ENCODE results near the gene GALK2. TPM values are rescaled to one million over a fixed set of nuclear protein-coding genes. Genes with fewer than 3 reads are reported as not detected.

GALK2 gene
- total RNA-seq, 1 experiment from 2014 or later, result 29.0 TPM

DNA sequence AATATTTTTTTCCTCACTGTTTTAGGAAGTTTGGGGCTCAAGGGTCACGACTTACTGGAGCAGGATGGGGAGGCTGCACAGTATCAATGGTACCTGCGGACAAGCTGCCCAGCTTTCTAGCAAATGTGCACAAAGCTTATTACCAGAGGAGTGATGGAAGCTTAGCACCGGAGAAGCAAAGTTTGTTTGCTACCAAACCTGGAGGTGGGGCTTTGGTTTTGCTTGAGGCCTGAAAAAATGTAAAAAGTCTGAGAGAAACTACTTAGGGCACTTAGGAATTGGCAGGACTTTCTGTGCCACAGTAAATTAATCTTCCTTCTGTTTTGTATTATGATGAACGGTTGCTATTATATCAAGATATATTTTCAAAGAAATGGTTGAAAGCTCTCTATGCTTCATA lies 157.9 kb downstream of the GALK2 start:
- no peak overlapping the region for H3K27ac ChIP-seq
- H3F3A ChIP-seq (ENCODE audit: insufficient read depth, low read depth), result no peaks in the 10 kb centered on the region
- H3K4me2 ChIP-seq, result no peak overlapping the region
- no peak for DNase-seq
- H3K79me2 ChIP-seq (ENCODE audit: low read depth), result no peaks in the 10 kb centered on the region
- CTCF ChIA-PET, result no interaction called here
- no peak overlapping the region for H3K4me3 ChIP-seq
- H3K36me3 ChIP-seq (ENCODE audit: low read depth), result no peaks in the 10 kb centered on the region
- TF ChIP-seq, protein P1, sequence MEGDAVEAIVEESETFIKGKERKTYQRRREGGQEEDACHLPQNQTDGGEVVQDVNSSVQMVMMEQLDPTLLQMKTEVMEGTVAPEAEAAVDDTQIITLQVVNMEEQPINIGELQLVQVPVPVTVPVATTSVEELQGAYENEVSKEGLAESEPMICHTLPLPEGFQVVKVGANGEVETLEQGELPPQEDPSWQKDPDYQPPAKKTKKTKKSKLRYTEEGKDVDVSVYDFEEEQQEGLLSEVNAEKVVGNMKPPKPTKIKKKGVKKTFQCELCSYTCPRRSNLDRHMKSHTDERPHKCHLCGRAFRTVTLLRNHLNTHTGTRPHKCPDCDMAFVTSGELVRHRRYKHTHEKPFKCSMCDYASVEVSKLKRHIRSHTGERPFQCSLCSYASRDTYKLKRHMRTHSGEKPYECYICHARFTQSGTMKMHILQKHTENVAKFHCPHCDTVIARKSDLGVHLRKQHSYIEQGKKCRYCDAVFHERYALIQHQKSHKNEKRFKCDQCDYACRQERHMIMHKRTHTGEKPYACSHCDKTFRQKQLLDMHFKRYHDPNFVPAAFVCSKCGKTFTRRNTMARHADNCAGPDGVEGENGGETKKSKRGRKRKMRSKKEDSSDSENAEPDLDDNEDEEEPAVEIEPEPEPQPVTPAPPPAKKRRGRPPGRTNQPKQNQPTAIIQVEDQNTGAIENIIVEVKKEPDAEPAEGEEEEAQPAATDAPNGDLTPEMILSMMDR (conservative IDR thresholded peaks at IDR 0.05), result no peak
- no peak for TF ChIP-seq EZH2 (IDR thresholded peaks at IDR 0.05; ENCODE audit: low read depth)
- H4K20me1 ChIP-seq (ENCODE audit: insufficient read depth), result no peaks in the 10 kb centered on the region
- intact Hi-C loops (cut with micrococcal nuclease; ENCODE audit: unreplicated experiment), result no loop called here
- no peaks in the 10 kb centered on the region for H3K27me3 ChIP-seq (ENCODE audit: insufficient read depth, low read depth)
- no peaks in the 10 kb centered on the region for H3K9me2 ChIP-seq (ENCODE audit: insufficient read depth)
- no TSS peak for BruUV-seq (replicated peaks)
- H3K4me1 ChIP-seq (replicated peaks; ENCODE audit: insufficient read depth), result no peaks in the 10 kb centered on the region
- H2AFZ ChIP-seq, result no peak overlapping the region
- no peaks in the 10 kb centered on the region for H3K9me3 ChIP-seq (ENCODE audit: insufficient read depth, low read depth)
- POLR2A ChIA-PET (ENCODE audit: unreplicated experiment), result no interaction called here

DNA sequence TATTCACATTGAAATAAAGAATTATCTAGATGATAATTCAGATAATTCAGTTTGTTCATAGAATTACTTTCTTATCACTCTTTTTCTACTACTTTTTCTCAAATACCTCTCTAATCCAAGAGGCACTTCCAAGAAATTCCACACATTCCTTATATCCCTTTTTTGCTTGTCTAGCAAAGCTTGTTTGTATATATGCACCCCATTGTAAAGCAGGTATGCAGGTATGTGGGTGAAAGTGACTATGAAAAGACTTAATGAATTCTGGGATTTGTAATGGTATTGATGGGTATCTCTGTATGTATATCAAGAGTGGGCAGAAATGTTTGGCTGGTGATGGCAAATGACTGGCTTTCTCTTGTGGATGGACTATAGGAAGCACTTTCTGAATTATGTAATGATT lies 158.9 kb downstream of the GALK2 start:
- H3K4me2 ChIP-seq, result no peak overlapping the region
- H3K9me2 ChIP-seq (ENCODE audit: insufficient read depth), result no peaks in the 10 kb centered on the region
- intact Hi-C loops (cut with micrococcal nuclease; ENCODE audit: unreplicated experiment), result no loop called here
- no peaks in the 10 kb centered on the region for H3F3A ChIP-seq (ENCODE audit: insufficient read depth, low read depth)
- H3K9me3 ChIP-seq (ENCODE audit: insufficient read depth, low read depth), result no peaks in the 10 kb centered on the region
- BruUV-seq (replicated peaks), result no TSS peak
- H4K20me1 ChIP-seq (ENCODE audit: insufficient read depth), result no peaks in the 10 kb centered on the region
- no peak overlapping the region for H3K27ac ChIP-seq
- H3K4me1 ChIP-seq (replicated peaks; ENCODE audit: insufficient read depth), result no peaks in the 10 kb centered on the region
- no peak for TF ChIP-seq EZH2 (IDR thresholded peaks at IDR 0.05; ENCODE audit: low read depth)
- TF ChIP-seq, protein P1 (conservative IDR thresholded peaks at IDR 0.05), result no peak
- POLR2A ChIA-PET (ENCODE audit: unreplicated experiment), result no interaction called here
- H2AFZ ChIP-seq, result no peak overlapping the region
- no peaks in the 10 kb centered on the region for H3K79me2 ChIP-seq (ENCODE audit: low read depth)
- DNase-seq, result no peak
- no peaks in the 10 kb centered on the region for H3K27me3 ChIP-seq (ENCODE audit: insufficient read depth, low read depth)
- CTCF ChIA-PET, result no interaction called here
- no peak overlapping the region for H3K4me3 ChIP-seq
- H3K36me3 ChIP-seq (ENCODE audit: low read depth), result no peaks in the 10 kb centered on the region

DNA sequence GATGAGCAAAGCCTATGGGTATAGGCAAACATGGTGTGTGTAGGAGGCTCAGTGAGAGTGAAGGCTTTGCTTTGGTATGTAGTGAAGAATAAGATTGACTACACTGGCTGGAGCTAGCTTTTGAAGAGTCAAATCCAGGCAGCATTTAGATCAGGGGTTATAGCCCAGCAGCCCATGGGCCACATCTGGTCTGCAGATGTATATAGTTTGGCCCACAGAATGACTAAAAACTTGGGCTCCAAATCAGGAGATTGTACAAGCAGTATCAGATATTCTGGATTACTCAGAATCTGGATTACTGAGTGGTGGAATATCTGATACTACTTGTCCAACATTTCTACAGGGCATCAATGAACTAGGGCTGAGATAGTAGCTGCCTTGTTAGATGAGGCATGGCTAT lies 160.1 kb downstream of the GALK2 start:
- no peaks in the 10 kb centered on the region for H3K27me3 ChIP-seq (ENCODE audit: insufficient read depth, low read depth)
- no peak overlapping the region for H3K4me3 ChIP-seq
- BruUV-seq (replicated peaks), result no TSS peak
- no peaks in the 10 kb centered on the region for H3F3A ChIP-seq (ENCODE audit: insufficient read depth, low read depth)
- no peak for DNase-seq
- H3K9me3 ChIP-seq (ENCODE audit: insufficient read depth, low read depth), result no peaks in the 10 kb centered on the region
- no peak overlapping the region for H2AFZ ChIP-seq
- POLR2A ChIA-PET (ENCODE audit: unreplicated experiment), result no interaction called here
- H3K4me2 ChIP-seq, result no peak overlapping the region
- TF ChIP-seq, protein P1 (conservative IDR thresholded peaks at IDR 0.05), result no peak
- TF ChIP-seq EZH2 (IDR thresholded peaks at IDR 0.05; ENCODE audit: low read depth), result no peak
- no peaks in the 10 kb centered on the region for H3K4me1 ChIP-seq (replicated peaks; ENCODE audit: insufficient read depth)
- CTCF ChIA-PET, result no interaction called here
- H3K9me2 ChIP-seq (ENCODE audit: insufficient read depth), result no peaks in the 10 kb centered on the region
- H3K36me3 ChIP-seq (ENCODE audit: low read depth), result no peaks in the 10 kb centered on the region
- intact Hi-C loops (cut with micrococcal nuclease; ENCODE audit: unreplicated experiment), result no loop called here
- no peaks in the 10 kb centered on the region for H4K20me1 ChIP-seq (ENCODE audit: insufficient read depth)
- no peak overlapping the region for H3K27ac ChIP-seq
- no peaks in the 10 kb centered on the region for H3K79me2 ChIP-seq (ENCODE audit: low read depth)
